GM10266 (cell line): ENCODE measurements around the gene PCSK6.
"Not testable (repeated sequence)": the region's sequence is repeated elsewhere in the genome, so short reads cannot be mapped to it uniquely, and the experiment has no call there.

Experiments
- DNase-seq: peaks from one replicate; pipeline ENCODE4 v3.0.0; 2012; ENCODE audit errors: extremely low spot score
- CTCF ChIP-seq: IDR thresholded peaks from 2 replicates; pipeline ENCODE4 v1.5.1; 2012; ENCODE audit warnings: mild to moderate bottlenecking, low read depth; ENCODE audit not compliant: control insufficient read depth, insufficient read depth; ENCODE audit errors: missing control alignments

Gene PCSK6

GRCh38 chr15:101464999-101465669 is 24.4 kb downstream of the PCSK6 start:
- no peak for DNase-seq
- no peak for TF ChIP-seq CTCF

GRCh38 chr15:101464256-101464998 is 25.1 kb downstream of the PCSK6 start:
- DNase-seq, result no peak
- no peak for TF ChIP-seq CTCF

- not testable (repeated sequence) for DNase-seq
Measured at GRCh38 chr15:101463696-101464095, 25.8 kb downstream of the PCSK6 start.

GRCh38 chr15:101463270-101463669 is 26.2 kb downstream of the PCSK6 start:
- no peak for TF ChIP-seq CTCF
- DNase-seq, result no peak

- TF ChIP-seq CTCF, result no peak
- DNase-seq, result no peak
Measured at GRCh38 chr15:101461097-101461496, 28.4 kb downstream of the PCSK6 start.

- DNase-seq, result no peak
- TF ChIP-seq CTCF, result no peak
Measured at GRCh38 chr15:101459579-101460300, 29.8 kb downstream of the PCSK6 start.

GRCh38 chr15:101458908-101459578 is 30.5 kb downstream of the PCSK6 start:
- TF ChIP-seq CTCF, result no peak
- DNase-seq, result no peak
